GM12875 (cell line): ENCODE results near the gene CUBN.

Source experiments
- H3K4me3 ChIP-seq: one replicate; pipeline ENCODE4 v1.5.1; 2011; ENCODE audit warnings: low read depth, low read length, control low read depth
- CTCF ChIP-seq: IDR thresholded peaks from 2 replicates; pipeline ENCODE4 v1.5.1; 2011; ENCODE audit warnings: low read depth, mild to moderate bottlenecking, control low read depth, inconsistent platforms, low read length, moderate library complexity, borderline replicate concordance; ENCODE audit not compliant: insufficient read depth

CUBN gene

GRCh38 chr10:17064435-17064834 is 65.2 kb downstream of the CUBN start:
- no peak overlapping the region for H3K4me3 ChIP-seq
- no peak for TF ChIP-seq CTCF

- H3K4me3 ChIP-seq, result no peak overlapping the region
- TF ChIP-seq CTCF, result no peak
These were observed 66.6 kb downstream of the CUBN start for GRCh38 chr10:17062955-17063484.

GRCh38 chr10:17062493-17062892 is 67.1 kb downstream of the CUBN start:
- H3K4me3 ChIP-seq, result no peak overlapping the region
- no peak for TF ChIP-seq CTCF

- TF ChIP-seq CTCF, result no peak
- no peak overlapping the region for H3K4me3 ChIP-seq
These were observed 67.6 kb downstream of the CUBN start for GRCh38 chr10:17062009-17062408.

GRCh38 chr10:17061418-17061817 is 68.2 kb downstream of the CUBN start:
- TF ChIP-seq CTCF, result no peak
- H3K4me3 ChIP-seq, result no peak overlapping the region

- H3K4me3 ChIP-seq, result no peak overlapping the region
- no peak for TF ChIP-seq CTCF
These were observed 69.3 kb downstream of the CUBN start for GRCh38 chr10:17060289-17060688.

- no peak overlapping the region for H3K4me3 ChIP-seq
- TF ChIP-seq CTCF, result no peak
These were observed 70.4 kb downstream of the CUBN start for GRCh38 chr10:17059197-17059688.
